ENCODE data around the gene LAMA2.

LAMA2 gene

DNA sequence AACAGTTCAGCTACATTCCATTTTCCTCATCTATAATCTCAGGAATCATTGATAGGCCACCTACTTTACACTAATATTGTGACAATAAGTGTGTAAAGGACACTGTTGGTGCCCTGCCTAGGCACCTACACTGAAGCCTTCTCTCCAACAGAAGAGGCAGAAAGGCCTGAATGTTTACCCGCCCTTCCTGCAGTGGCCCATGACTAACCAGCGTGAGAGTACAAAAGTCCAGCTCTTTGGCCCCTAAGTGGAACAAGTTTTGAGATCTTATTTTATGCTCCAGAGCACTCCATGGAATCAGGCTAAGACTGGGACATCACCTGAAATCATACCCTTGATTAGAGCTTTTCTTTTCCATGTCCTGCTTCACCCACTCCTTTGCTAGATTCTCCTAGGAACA, 467.3 kb downstream of the LAMA2 start:
- H3K9me3 ChIP-seq (ENCODE audit: insufficient read depth, low read depth, low read length): no peaks in the 10 kb centered on the region
- H3K9ac ChIP-seq (ENCODE audit: low read depth, low read length, poor library complexity, severe bottlenecking): no peak overlapping the region
- TF ChIP-seq, protein P1, sequence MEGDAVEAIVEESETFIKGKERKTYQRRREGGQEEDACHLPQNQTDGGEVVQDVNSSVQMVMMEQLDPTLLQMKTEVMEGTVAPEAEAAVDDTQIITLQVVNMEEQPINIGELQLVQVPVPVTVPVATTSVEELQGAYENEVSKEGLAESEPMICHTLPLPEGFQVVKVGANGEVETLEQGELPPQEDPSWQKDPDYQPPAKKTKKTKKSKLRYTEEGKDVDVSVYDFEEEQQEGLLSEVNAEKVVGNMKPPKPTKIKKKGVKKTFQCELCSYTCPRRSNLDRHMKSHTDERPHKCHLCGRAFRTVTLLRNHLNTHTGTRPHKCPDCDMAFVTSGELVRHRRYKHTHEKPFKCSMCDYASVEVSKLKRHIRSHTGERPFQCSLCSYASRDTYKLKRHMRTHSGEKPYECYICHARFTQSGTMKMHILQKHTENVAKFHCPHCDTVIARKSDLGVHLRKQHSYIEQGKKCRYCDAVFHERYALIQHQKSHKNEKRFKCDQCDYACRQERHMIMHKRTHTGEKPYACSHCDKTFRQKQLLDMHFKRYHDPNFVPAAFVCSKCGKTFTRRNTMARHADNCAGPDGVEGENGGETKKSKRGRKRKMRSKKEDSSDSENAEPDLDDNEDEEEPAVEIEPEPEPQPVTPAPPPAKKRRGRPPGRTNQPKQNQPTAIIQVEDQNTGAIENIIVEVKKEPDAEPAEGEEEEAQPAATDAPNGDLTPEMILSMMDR (conservative IDR thresholded peaks at IDR 0.05; ENCODE audit: low read length): no peak
- TF ChIP-seq EZH2phosphoT487 (IDR thresholded peaks at IDR 0.05; ENCODE audit: borderline replicate concordance): no peak
- H3K79me2 ChIP-seq (ENCODE audit: insufficient read depth, low read length): no peaks in the 10 kb centered on the region
- no peak overlapping the region for H3K4me3 ChIP-seq (ENCODE audit: low read length, poor library complexity, severe bottlenecking)
- no peaks in the 10 kb centered on the region for H4K20me1 ChIP-seq (ENCODE audit: insufficient read depth, low read length, poor library complexity, severe bottlenecking)
- H3K36me3 ChIP-seq (ENCODE audit: insufficient read depth, low read length): no peaks in the 10 kb centered on the region
- no peaks in the 10 kb centered on the region for H3K27me3 ChIP-seq (ENCODE audit: insufficient read depth, low read length, poor library complexity, severe bottlenecking)
- no peak overlapping the region for H3K4me2 ChIP-seq (ENCODE audit: low read depth, low read length, poor library complexity, severe bottlenecking)
- H3K4me1 ChIP-seq (ENCODE audit: insufficient read depth, low read length, poor library complexity, severe bottlenecking): no peaks in the 10 kb centered on the region
- no peaks in the 10 kb centered on the region for H3F3A ChIP-seq (ENCODE audit: low read depth)
- no peak overlapping the region for H2AFZ ChIP-seq (ENCODE audit: low read length)
- H3K9me2 ChIP-seq (replicated peaks; ENCODE audit: low read depth, low read length): no peaks in the 10 kb centered on the region

GRCh38 chr6:129351807-129352206, 468.9 kb downstream of the LAMA2 start:
- H3K4me2 ChIP-seq (ENCODE audit: low read depth, low read length, poor library complexity, severe bottlenecking): no peak overlapping the region
- H3K27me3 ChIP-seq (ENCODE audit: insufficient read depth, low read length, poor library complexity, severe bottlenecking): no peaks in the 10 kb centered on the region
- H4K20me1 ChIP-seq (ENCODE audit: insufficient read depth, low read length, poor library complexity, severe bottlenecking): no peaks in the 10 kb centered on the region
- no peak overlapping the region for H3K4me3 ChIP-seq (ENCODE audit: low read length, poor library complexity, severe bottlenecking)
- H3K9me2 ChIP-seq (replicated peaks; ENCODE audit: low read depth, low read length): no peaks in the 10 kb centered on the region
- H3K36me3 ChIP-seq (ENCODE audit: insufficient read depth, low read length): no peaks in the 10 kb centered on the region
- H3K9ac ChIP-seq (ENCODE audit: low read depth, low read length, poor library complexity, severe bottlenecking): no peak overlapping the region
- no peaks in the 10 kb centered on the region for H3K9me3 ChIP-seq (ENCODE audit: insufficient read depth, low read depth, low read length)
- no peaks in the 10 kb centered on the region for H3K4me1 ChIP-seq (ENCODE audit: insufficient read depth, low read length, poor library complexity, severe bottlenecking)
- H2AFZ ChIP-seq (ENCODE audit: low read length): no peak overlapping the region
- H3K79me2 ChIP-seq (ENCODE audit: insufficient read depth, low read length): no peaks in the 10 kb centered on the region
- no peaks in the 10 kb centered on the region for H3F3A ChIP-seq (ENCODE audit: low read depth)
- TF ChIP-seq, protein P1 (conservative IDR thresholded peaks at IDR 0.05; ENCODE audit: low read length): no peak
- no peak for TF ChIP-seq EZH2phosphoT487 (IDR thresholded peaks at IDR 0.05; ENCODE audit: borderline replicate concordance)

DNA sequence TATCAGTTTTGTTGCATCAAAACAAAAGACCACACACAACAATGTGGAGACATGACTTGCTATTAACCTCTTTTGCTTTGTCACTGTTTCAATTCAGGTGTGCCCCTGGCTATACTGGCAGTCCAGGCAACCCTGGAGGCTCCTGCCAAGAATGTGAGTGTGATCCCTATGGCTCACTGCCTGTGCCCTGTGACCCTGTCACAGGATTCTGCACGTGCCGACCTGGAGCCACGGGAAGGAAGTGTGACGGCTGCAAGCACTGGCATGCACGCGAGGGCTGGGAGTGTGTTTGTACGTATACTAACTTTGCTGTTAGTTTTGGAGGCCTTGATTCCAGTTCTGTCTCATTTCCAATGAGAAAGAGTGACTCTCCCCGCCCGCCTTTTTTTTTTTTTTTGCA, 470.1 kb downstream of the LAMA2 start:
- Histone ChIP-seq H3K9ac (ENCODE audit: low read depth, low read length, poor library complexity, severe bottlenecking) (no peak overlapping the region), H3K4me2 (ENCODE audit: low read depth, low read length, poor library complexity, severe bottlenecking) (no peak overlapping the region), H3K9me2 (replicated peaks; ENCODE audit: low read depth, low read length) (no peaks in the 10 kb centered on the region), H3K27me3 (ENCODE audit: insufficient read depth, low read length, poor library complexity, severe bottlenecking) (no peaks in the 10 kb centered on the region), H4K20me1 (ENCODE audit: insufficient read depth, low read length, poor library complexity, severe bottlenecking) (no peaks in the 10 kb centered on the region), H3K4me3 (ENCODE audit: low read length, poor library complexity, severe bottlenecking) (no peak overlapping the region), H2AFZ (ENCODE audit: low read length) (no peak overlapping the region), H3F3A (ENCODE audit: low read depth) (no peaks in the 10 kb centered on the region), H3K4me1 (ENCODE audit: insufficient read depth, low read length, poor library complexity, severe bottlenecking) (no peaks in the 10 kb centered on the region), H3K36me3 (ENCODE audit: insufficient read depth, low read length) (no peaks in the 10 kb centered on the region), H3K79me2 (ENCODE audit: insufficient read depth, low read length) (no peaks in the 10 kb centered on the region), H3K9me3 (ENCODE audit: insufficient read depth, low read depth, low read length) (no peaks in the 10 kb centered on the region)
- TF ChIP-seq, protein P1 (conservative IDR thresholded peaks at IDR 0.05; ENCODE audit: low read length): no peak
- no peak for TF ChIP-seq EZH2phosphoT487 (IDR thresholded peaks at IDR 0.05; ENCODE audit: borderline replicate concordance)
